Stimulated activated CD4-positive, alpha-beta T cell treated with anti-CD3 and anti-CD28 coated beads, Interleukin-15, amount 100 ng/mL, for 24 hours (primary cell): ENCODE data around the gene CCDC30.
"Not testable (repeated sequence)": the region's sequence is repeated elsewhere in the genome, so short reads cannot be mapped to it uniquely, and the experiment has no call there.

Experiments used
- DNase-seq: peaks from one replicate; pipeline ENCODE4 v3.0.0-alpha.2; 2020

CCDC30 gene

DNA sequence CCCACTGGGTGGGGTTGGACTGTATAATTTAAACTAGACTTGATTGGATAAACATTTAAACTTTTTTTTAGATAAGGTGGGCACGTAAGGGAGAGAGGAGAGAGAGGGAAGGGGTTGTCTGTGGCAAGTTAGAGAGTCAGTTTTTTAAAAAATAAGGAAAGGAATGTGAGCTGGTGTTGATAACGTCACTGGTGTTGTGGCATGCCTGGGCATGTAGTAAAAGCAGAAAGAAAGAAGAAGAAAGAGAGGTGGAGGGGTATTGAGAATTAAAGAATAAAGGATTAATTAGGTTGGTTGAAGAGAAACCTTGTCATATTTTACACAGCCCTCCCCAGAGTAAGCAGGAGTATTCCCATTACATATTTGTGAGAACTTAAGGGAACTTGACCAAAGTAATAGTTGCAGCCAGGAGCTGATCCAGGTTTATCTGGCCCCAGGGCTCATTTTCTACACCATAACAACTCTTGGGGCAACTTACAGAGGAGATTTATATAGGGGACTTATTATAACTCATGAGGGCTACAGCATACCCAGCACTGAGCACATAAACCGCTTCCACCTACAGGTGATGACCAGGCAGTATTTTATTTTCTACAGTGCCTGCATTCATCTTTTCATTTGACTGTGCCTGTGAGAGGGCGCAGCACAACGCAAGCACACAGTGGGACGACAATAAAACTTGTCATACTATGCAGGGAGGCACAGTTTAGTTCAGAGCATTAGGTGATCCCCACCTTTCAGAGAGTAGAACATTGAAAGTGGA, 70.2 kb downstream of the CCDC30 start:
- DNase-seq, result no peak

DNA sequence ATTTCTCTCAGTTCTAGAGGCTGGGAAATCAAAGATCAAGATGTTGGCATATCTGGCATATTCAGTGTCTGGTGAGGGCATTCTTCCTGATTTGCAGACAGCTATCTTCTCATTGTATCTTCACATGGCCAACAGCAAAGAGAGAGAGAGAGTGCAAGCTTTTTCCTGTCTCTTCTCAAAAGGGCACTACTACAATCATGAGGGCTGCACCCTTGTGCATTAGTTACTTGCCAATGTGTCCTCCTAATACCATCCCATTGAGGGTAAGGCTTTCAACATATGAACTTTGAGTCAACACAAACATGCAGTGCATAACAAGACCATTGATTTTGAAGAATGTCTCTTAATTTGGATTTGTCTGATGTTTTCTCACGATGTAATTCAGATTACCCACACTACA, 78.0 kb downstream of the CCDC30 start:
- DNase-seq, result no peak

DNA sequence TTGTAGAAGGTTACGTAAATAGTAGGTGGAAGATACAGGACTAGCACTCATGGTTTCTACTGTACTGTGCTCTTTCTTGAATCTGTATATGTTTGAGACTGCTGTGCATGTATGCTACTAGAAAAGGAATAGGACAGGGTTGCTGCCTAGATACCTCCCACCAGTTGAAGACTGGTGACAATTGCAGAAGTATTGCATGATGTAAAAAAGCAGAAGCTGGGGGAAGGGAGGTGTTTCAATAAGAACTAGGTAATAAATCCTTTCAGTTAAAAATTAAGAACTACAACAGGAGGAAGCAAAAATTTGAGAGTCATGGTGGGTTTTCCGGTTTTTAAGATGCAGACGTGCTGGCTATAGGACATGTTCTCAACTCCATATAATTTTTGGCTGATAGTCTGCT, 88.1 kb downstream of the CCDC30 start:
- DNase-seq, result no peak

DNA sequence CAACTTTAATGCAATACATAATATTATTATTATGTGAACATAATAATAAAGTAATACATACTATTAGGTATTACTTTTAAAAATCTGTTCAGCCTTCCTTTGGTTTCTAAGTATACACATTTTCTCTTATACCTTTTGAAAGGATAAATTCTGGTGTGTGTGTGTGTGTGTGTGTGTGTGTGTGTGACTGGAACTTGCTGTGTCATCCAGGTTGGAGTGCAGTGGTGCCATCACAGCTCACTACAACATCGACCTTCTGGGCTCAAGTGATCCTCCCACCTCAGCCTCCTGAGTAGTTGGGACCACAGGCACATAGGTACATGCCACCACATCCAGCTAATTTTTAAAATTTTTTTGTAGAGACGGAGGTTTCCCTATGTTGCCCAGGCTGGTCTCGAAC, 88.5 kb downstream of the CCDC30 start:
- DNase-seq, result no peak

DNA sequence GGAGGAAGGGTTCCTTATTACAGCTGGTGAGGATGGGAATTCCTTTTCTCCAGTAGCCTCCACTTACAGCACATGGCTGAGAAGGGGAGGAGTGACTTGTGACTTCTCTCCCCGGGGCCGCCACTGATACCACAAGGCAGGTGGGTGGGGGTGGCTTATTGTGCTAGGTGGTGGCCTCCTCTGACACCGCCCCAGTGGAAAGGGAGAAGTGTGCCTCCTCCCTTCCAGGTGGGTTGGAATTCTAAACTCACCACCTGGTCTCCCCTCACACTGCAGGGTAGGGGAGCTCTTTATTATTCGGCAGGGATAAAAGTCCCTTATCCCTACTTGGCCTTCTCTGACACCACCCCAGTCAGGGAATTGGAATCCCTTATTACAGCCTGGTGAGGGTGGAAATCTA, 89.5 kb downstream of the CCDC30 start:
- DNase-seq, result no peak

DNA sequence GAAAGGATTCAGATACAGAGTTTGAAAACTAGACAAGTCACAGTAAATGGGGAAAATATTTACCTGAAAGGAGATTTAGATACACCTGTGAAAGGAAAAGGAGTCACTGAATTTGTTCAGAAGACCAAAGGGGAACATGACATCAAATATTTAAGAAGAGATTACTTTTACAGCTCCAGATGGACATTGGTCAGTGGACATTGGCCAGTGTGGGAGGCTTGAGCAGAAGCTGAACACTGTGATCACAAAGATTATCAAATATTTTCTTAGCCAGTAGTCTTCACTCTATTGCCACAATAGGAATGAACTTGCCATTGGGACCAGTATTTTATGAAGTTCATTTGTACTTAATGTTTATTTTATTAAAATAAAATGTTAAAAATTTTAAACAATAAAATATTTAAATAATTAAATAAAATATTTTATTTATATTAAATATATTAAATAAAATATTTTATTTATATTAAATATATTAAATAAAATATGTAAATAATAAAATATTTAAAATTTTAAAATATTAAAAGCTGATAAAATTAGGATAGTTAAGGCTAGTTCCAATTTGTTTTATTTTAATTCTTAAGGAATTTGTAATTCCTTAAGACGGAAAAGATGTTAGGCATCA, 94.3 kb downstream of the CCDC30 start:
- DNase-seq, result no peak

DNA sequence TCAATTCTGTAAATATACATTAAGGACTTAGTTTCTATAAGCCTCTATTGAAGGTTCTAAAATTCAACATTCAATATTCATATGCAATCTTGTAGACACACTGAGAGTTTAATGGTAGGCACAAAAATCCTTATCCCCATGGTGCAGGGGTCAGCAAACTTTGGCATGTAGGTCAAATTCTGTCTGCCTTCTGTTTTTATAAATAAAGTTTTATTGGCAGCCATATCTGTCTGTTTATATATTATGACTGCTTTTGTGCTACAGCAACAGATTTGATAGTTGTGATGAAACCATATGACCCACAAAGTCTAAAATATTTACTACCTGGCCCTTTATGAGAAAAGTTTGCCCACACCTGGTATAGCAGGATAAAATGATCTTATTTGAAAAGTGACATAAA, 104.0 kb downstream of the CCDC30 start:
- no peak for DNase-seq

DNA sequence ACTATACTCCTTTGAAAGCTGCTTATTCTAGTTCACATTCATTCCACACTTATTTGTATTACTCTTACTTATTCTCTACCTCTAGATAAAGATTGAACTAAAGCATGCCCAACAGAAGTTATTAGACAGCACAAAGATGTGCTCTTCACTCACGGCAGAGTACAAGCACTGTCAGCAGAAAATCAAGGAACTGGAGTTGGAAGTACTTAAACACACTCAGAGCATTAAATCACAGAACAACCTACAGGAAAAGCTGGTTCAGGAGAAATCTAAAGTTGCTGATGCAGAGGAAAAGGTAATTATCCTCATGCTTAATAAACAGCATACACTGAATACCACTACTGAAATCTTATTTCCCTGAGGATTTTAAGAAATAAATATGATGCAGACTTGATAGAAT, 113.8 kb downstream of the CCDC30 start:
- no peak for DNase-seq

DNA sequence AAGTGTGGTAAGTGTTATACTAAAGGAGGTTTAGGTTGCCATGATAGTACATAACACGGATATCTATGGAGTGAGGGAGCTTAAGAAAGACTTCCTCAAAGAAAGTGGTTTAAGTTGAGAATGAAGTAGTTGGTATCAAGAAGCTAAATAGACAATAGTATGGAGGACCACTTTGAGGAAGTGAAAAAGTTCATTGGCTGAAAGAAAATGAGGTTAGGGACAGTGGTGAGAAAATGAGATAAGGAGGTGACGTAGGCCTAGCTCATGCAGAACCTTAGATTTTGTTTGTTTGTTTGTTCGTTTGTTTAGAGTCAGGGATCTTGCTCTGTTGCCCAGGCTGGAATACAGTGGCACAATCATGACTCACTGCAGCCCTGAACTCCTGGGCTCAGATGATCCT, 122.9 kb downstream of the CCDC30 start:
- no peak for DNase-seq

DNA sequence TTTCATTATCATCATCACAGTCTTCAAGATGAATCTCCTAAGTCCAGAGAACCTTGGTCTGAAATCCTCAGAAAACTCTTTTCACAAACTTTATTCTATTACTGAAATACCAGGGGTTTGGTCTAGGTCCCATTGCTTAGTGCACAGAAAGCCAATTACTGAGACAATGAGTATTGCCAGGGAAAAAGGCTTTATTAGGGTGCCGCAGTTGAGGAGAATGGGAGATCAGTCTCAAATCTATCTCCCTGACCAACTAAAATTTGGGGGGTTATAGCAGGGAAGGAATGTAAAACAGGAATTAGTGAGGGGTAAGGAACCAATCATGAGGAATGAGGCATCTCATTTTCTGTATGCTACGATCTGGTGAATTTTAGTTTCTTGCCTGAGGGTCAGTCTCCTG, 124.7 kb downstream of the CCDC30 start:
- DNase-seq, result no peak

DNA sequence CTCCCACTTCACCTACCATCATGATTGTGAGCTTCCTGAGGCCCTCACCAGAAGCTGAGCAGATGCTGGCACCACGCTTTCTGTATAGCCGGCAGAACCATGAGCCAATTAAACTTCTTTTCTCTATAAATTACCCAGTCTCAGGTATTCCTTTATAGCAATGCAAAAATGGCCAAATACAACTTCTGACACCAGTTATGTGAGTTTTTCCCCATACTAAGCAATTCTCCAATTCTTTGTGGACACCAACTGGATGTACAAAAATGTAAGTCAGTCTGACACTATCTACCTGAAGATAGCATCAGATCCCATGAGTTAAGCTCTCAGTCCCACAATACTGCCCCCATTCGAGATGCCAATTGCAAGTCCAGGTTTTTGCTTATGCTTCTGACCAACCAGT, 129.7 kb downstream of the CCDC30 start:
- DNase-seq, result no peak

DNA sequence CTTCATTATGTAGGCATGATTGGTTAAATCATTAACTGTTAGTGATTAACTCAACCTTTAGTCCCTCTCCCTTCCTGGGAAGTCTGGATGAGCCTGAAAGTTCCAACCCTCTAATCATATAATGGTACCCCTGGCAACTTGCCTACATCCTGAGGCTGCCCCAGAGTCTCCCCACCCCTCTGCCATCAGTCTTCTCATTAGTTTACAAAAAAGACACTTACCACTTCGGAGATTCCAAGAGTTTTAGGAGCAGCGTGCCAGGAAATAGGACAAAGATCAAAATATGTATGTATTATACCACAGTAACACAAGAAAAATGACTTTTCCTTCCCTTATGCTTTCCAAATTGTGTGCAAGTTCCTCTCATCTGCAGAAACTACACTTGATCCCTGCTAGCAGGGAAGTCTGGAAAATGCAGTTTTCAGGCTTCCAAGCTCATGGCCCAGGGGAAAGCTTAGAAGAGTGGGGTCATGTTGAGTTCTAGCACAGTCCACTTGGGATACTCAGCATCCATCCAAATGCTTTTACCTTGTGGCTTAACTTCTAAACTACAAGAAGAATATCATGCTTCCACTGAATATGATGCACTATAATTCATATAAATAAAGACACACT, 130.5 kb downstream of the CCDC30 start:
- no peak for DNase-seq

DNA sequence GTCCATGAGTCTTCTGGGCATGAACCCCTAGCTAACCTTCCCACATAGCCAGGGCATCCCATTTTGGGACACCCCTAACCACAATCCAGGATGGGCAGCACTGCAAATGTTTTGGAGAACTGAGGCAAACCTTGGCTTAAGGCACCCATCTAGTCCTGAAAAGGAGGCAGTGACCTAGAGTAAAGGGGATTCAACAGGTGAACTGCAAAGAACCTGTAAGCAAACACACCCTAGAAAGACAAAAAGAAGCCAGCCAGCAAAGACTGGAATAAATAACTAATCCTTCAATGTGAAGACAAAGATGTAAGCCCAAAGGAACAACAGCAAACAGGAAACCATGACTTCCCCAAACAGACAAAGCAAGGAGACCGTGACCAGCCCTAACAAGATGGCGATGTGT, 138.4 kb downstream of the CCDC30 start:
- DNase-seq, result no peak

DNA sequence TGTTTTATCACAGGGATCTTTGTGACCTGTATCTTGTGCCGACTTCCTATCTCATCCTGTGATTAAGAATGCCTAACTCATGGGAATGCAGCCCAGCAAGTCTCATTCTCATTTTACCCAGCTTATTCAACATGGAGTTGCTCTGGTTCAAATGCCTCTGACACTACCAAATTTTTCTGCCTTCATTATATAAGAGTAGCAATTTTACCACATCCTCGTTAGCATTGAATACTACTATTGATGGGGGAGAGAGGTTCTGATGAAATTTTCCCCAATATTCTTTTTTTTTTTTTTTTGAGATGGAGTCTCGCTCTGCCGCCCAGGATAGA, 150.7 kb downstream of the CCDC30 start:
- no peak for DNase-seq

DNA sequence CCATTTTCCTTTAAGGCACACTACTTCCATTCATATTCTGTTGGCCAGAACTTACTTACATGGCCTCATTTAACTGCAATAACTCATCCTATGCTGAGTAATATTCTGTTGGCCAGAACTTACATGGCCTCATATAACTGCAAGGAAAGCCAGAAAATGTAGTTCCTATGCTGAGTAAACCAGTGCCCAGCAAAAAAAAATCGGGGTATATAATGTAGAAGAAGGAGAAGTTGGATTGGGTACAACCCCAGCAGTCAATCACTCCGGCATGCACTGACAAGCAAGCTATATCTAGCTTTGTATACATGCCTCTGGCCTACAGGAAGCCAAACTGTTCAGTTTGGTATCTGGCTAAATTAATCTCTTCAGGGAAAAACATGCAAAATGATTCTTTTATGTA, 155.8 kb downstream of the CCDC30 start:
- no peak for DNase-seq

DNA sequence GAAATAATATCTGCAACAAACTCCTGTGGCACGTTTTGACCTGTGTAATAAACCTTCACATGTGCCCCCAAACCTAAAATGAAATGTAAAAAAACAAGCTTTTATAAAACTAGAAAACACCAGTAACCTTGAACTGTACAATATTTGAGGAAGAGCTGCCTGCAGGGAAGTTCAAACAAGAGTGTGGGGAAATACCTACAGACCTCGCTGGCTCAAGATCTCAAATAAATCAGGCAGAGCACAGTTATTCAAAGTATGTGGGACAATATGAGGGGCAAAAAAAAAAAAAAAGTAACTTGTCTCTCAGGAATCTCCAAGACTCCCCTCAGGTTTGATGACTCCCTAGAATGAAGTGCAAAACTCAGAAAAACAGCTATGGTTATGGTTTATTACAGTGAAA, 157.2 kb downstream of the CCDC30 start:
- no peak for DNase-seq

DNA sequence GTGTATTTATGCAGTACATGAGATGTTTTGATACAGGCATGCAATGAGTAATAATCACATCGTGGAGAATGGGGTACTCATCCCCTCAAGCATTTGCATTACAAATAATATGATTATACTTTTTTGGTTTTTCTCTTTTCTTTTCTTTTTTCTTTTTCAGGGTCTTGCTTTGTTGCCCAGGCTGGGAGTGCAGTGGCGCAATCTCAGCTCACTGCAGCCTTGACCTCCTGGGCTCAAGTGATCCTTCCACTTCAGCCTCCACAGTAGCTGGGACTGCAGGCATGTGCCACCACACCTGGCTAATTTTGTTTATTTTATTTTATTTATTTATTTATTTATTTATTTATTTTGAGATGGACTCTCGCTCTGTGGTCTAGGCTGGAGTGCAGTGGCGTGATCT, 158.1 kb downstream of the CCDC30 start:
- not testable (repeated sequence) for DNase-seq

DNA sequence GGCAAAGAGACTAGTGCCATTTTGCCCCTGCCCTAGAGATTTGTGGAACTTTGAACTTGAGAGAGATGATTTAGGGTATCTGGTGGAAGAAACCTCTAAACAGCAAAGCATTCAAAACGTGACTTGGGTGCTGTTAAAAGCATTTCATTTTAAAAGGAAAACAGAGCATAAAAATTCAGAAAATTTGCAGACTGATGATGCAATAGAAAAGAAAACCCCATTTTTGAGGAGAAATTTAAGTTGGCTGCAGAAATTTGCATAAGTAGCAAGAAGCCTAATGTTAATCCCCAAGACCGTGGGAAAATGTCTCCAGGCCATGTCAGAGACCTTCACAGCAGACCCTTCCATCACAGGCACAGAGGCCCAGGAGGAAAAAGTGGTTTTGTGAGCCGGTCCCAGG, 164.1 kb downstream of the CCDC30 start:
- not testable (repeated sequence) for DNase-seq

DNA sequence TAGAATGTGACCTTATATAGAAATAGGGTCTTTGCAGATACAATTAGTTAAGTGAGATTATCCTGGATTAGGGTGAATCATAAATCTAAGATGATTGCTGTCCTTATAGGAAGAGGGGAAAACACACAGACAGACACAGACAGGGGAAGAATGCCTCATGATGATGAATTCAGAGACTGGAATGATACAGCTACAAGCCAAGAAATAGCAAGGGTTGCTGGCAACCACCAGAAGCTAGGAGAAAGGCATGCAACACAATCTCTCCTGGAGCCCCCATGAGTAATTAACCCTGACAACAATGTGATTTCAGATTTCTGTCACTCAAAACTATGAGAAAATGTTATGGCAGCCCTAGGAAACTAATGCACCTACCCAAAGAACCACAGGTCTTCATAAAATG, 176.0 kb downstream of the CCDC30 start:
- DNase-seq, result no peak

DNA sequence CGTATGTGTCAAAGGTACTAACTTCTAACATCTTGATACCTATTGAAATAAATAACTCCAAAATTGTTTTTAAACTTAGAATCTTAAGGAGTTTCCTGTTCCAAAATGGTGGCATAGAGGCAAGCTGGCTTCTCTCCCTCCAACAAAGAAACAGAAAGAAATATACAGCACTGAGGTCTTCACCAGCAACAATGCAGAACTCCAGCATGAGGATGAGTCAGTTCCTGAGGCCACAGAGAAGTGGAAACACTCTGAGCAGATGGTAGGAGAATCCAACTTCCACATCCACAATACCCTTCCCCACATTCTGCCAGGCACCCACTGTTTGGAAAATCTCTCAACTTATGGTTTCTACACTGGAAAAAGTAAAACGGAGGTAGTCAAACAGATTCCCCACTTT, 183.0 kb downstream of the CCDC30 start:
- DNase-seq, result no peak

DNA sequence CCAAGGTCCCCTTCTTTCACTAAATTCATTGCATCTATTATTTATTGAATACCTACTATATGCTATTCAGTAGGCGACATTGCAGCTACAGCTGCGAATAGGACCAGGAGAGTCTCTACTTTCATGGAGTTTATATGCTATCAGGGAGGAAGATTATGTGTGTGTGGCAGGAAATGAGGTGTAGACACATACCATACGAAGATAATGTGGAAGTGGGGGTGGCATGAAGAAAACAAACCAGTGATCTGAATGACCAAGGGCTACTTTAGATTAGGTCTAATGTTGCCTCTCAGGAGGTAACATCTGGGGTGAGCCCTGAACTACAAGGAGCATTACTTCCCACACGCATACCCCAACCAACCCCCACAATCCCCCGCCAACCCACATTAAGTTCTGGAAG, 194.1 kb downstream of the CCDC30 start:
- DNase-seq, result no peak

DNA sequence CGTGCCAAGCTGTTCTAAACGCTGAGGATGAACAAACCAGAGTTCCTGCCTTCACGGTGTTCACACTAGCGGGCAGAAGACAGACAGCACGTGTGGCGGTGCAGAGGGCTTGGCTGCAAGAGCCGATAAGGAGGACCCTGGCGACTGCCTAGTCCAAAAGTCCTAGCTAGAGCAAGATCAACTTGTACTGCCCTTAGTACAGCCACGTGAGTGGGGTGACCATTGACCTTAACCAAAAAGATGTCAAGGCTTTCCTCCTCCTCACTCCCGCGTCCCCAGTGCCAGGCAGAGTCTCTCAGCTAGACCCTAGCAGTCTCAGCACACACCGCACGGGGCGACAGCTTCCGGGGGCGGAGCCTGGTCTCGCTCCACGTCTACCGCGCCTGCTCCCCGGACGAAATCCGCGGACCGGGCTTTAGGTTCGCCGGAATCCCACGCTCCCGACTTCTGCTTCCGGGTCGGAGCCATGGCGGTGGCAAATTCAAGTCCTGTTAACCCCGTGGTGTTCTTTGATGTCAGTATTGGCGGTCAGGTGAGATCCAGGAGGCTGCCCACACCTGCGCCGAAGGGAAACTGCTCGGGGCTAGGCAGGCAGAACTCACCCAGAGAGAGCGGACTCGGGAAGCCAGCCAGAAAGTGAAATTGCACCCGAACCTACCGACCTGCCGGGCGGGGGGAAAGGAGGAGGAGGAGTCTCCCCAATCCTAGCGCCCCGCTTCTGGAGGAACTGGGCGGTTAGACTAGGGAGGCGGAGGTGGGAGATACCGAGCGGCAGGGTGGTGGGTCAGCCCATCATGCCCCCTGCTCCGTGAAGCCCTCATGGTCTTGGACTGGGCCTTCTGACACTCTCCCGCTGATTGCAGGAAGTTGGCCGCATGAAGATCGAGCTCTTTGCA, 195.1 kb downstream of the CCDC30 start, which contains the start of gene PPIH:
Gene PPIH (plus strand): TSS at position 443 of the 896 bp plus-strand sequence. CDS start 24 bp downstream, at position 467.
- DNase-seq, result peak; percentile 98

DNA sequence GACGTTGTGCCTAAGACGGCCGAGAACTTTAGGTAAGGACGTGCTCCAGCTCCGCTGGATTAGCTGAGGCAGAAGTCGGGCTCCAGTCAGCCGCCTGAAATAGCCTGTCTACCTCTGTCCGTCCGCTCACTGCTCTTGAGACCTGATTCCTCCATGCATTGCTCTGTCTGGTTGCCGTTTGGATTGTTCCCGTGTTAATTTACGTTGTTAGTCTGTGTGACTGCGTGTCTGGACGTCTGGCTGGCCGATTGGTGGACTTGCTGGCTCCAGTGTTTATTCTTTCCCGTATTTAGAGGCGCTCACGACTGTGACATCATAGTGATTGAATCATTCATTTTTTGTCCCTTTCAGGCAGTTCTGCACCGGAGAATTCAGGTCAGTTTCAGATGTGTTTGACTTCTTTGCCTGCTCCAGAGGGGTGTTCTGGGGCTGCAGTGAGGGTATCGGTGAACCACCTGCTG, 195.8 kb downstream of the CCDC30 start:
- DNase-seq, result no peak
